Neuronal stem cell (in vitro differentiated cells): ENCODE data around the gene GATA3.

Source experiments
- DNase-seq: peaks from one replicate; pipeline ENCODE4 v3.0.0-alpha.2; 2013; ENCODE audit warnings: low spot score
- H2AFZ ChIP-seq: one replicate; pipeline ENCODE4 v1.6.1; 2013; ENCODE audit warnings: mild to moderate bottlenecking, low read length, inconsistent platforms
- H2AK5ac ChIP-seq: 2 replicates; pipeline ENCODE4 v1.6.1; 2013; ENCODE audit warnings: low read depth, mild to moderate bottlenecking, inconsistent platforms, low read length, moderate library complexity, mixed read lengths
- H2BK120ac ChIP-seq: 2 replicates; pipeline ENCODE4 v1.6.1; 2013; ENCODE audit warnings: low read depth, mild to moderate bottlenecking, inconsistent platforms, low read length, moderate library complexity, mixed read lengths
- H2BK12ac ChIP-seq: one replicate; pipeline ENCODE4 v1.6.1; 2013; ENCODE audit warnings: low read length, inconsistent platforms
- H2BK15ac ChIP-seq: 2 replicates; pipeline ENCODE4 v1.6.1; 2013; ENCODE audit warnings: mild to moderate bottlenecking, low read length, inconsistent platforms, mixed read lengths
- H2BK5ac ChIP-seq: one replicate; pipeline ENCODE4 v1.6.1; 2013; ENCODE audit warnings: inconsistent platforms, mild to moderate bottlenecking, low read length, moderate library complexity
- H3K14ac ChIP-seq: one replicate; pipeline ENCODE4 v1.6.1; 2013; ENCODE audit warnings: low read length, inconsistent platforms
- H3K18ac ChIP-seq: 2 replicates; pipeline ENCODE4 v1.6.1; 2013; ENCODE audit warnings: low read length, inconsistent platforms
- H3K23ac ChIP-seq: 2 replicates; pipeline ENCODE4 v1.6.1; 2013; ENCODE audit warnings: low read depth, mild to moderate bottlenecking, mixed read lengths, low read length, inconsistent platforms; ENCODE audit not compliant: poor library complexity
- H3K27ac ChIP-seq: replicated peaks from 3 replicates; pipeline ENCODE4 v1.5.1; 2013; ENCODE audit warnings: low read length, inconsistent platforms
- H3K27me3 ChIP-seq, 3 experiments: 2 replicates each; pipeline ENCODE4 v1.6.1; 2013; ENCODE audit warnings: low read length in 3 of 3, mild to moderate bottlenecking in 2 of 3, inconsistent platforms in 1 of 3, low read depth in 1 of 3, mixed read lengths in 1 of 3, moderate library complexity in 1 of 3; ENCODE audit not compliant: control insufficient read depth in 3 of 3, insufficient read depth in 3 of 3
- H3K36me3 ChIP-seq, 2 donors: replicated peaks in 1 of 2; 2 replicates each; pipeline ENCODE4 v1.6.1; 2013; ENCODE audit warnings: low read length in 2 of 2; ENCODE audit not compliant: control insufficient read depth in 2 of 2, insufficient read depth in 2 of 2
- H3K4ac ChIP-seq: 2 replicates; pipeline ENCODE4 v1.6.1; 2013; ENCODE audit warnings: inconsistent platforms, mild to moderate bottlenecking, low read length, moderate library complexity
- H3K4me1 ChIP-seq, 2 donors: 1 replicate in 1 of 2; 2 replicates in 1 of 2; pipeline ENCODE4 v1.6.1; 2013; ENCODE audit warnings: low read length in 2 of 2, low read depth in 1 of 2; ENCODE audit not compliant: control insufficient read depth in 2 of 2, insufficient read depth in 1 of 2
- H3K4me2 ChIP-seq: one replicate; pipeline ENCODE4 v1.6.1; 2013; ENCODE audit warnings: mild to moderate bottlenecking, low read length, inconsistent platforms; ENCODE audit not compliant: insufficient read depth, poor library complexity, severe bottlenecking
- H3K4me3 ChIP-seq, 2 donors: 2 replicates each; pipeline ENCODE4 v1.5.1; 2013; ENCODE audit warnings: low read length in 2 of 2, mild to moderate bottlenecking in 2 of 2, inconsistent platforms in 1 of 2, moderate library complexity in 1 of 2
- H3K79me1 ChIP-seq: one replicate; pipeline ENCODE4 v1.6.1; 2013; ENCODE audit warnings: low read depth, mild to moderate bottlenecking, inconsistent platforms, low read length, moderate library complexity
- H3K9ac ChIP-seq: one replicate; pipeline ENCODE4 v1.6.1; 2013; ENCODE audit warnings: mild to moderate bottlenecking, low read depth, low read length, inconsistent platforms; ENCODE audit not compliant: poor library complexity
- H3K9me3 ChIP-seq, 2 donors: replicated peaks in 1 of 2; 2 replicates each; pipeline versions ENCODE3 to v1.6.1; 2013; ENCODE audit warnings: low read length in 2 of 2, mild to moderate bottlenecking in 2 of 2, inconsistent platforms in 1 of 2, low read depth in 1 of 2, mixed read lengths in 1 of 2, moderate library complexity in 1 of 2; ENCODE audit not compliant: control insufficient read depth in 2 of 2, insufficient read depth in 1 of 2
- H4K8ac ChIP-seq: one replicate; pipeline ENCODE4 v1.6.1; 2013; ENCODE audit warnings: low read depth, mild to moderate bottlenecking, inconsistent platforms, low read length, moderate library complexity
- H4K91ac ChIP-seq: one replicate; pipeline ENCODE4 v1.6.1; 2013; ENCODE audit warnings: low read length, low read depth, mild to moderate bottlenecking, inconsistent platforms; ENCODE audit not compliant: poor library complexity
- WGBS, 2 donors: extraction: QIAGEN DNeasy Blood & Tissue Kit; methylation state at CpG; one replicate each; pipeline ENCODE4 v1.1.7; 2013; ENCODE audit warnings: missing lambda C conversion rate in 2 of 2, mixed read lengths in 1 of 2; ENCODE audit not compliant: insufficient read length in 2 of 2, insufficient replicate concordance in 1 of 2; ENCODE audit errors: extremely low coverage in 2 of 2; 5-methylcytosine and 5-hydroxymethylcytosine counted together

GATA3 gene

GRCh38 chr10:8035641-8036470, 18.6 kb upstream of the GATA3 start:
- H3K9ac ChIP-seq: no peak overlapping the region
- H3K4me1 ChIP-seq: peaks cover 5 to 10% of the 10 kb centered on the region in 2 donors
- H3K79me1 ChIP-seq: no peaks in the 10 kb centered on the region
- H2AFZ ChIP-seq: peak overlapping the region; percentile 81
- H2BK5ac ChIP-seq: no peak overlapping the region
- peak; percentile 17 for DNase-seq
- peaks cover 38 to 99% (median 85%) of the 10 kb centered on the region in 3 experiments for H3K27me3 ChIP-seq
- no peak overlapping the region for H2BK120ac ChIP-seq
- no peak overlapping the region for H3K14ac ChIP-seq
- no CpG with 5 or more reads among the region's 47 CpGs for WGBS, 2 donors
- no peak overlapping the region for H2BK12ac ChIP-seq
- H3K36me3 ChIP-seq: no peaks in the 10 kb centered on the region
- H3K4me3 ChIP-seq: no peak overlapping the region
- peak overlapping the region; percentile 84 for H3K18ac ChIP-seq
- no peak overlapping the region for H3K27ac ChIP-seq
- H4K8ac ChIP-seq: no peak overlapping the region
- no peak overlapping the region for H4K91ac ChIP-seq
- no peaks in the 10 kb centered on the region for H3K9me3 ChIP-seq
- H3K4me2 ChIP-seq: no peak overlapping the region
- peak overlapping the region; percentile 80 for H2AK5ac ChIP-seq
- H2BK15ac ChIP-seq: no peak overlapping the region
- no peak overlapping the region for H3K23ac ChIP-seq
- no peak overlapping the region for H3K4ac ChIP-seq

- H3K18ac ChIP-seq: no peak overlapping the region
- H2BK120ac ChIP-seq: no peak overlapping the region
- H3K9me3 ChIP-seq: no peaks in the 10 kb centered on the region
- H3K14ac ChIP-seq: no peak overlapping the region
- H2BK15ac ChIP-seq: no peak overlapping the region
- no peak overlapping the region for H2BK12ac ChIP-seq
- H3K4me3 ChIP-seq: no peak overlapping the region
- H4K8ac ChIP-seq: no peak overlapping the region
- no peaks in the 10 kb centered on the region for H3K36me3 ChIP-seq
- H3K27ac ChIP-seq: no peak overlapping the region
- no peak overlapping the region for H2AK5ac ChIP-seq
- no peak overlapping the region for H2BK5ac ChIP-seq
- no peak overlapping the region for H4K91ac ChIP-seq
- peaks cover 42 to 99% (median 90%) of the 10 kb centered on the region in 3 experiments for H3K27me3 ChIP-seq
- H3K4ac ChIP-seq: no peak overlapping the region
- H2AFZ ChIP-seq: no peak overlapping the region
- H3K79me1 ChIP-seq: no peaks in the 10 kb centered on the region
- DNase-seq: no peak
- no peak overlapping the region for H3K23ac ChIP-seq
- no CpG with 5 or more reads among the region's 18 CpGs for WGBS, 2 donors
- no peak overlapping the region for H3K9ac ChIP-seq
- no peak overlapping the region for H3K4me2 ChIP-seq
- peaks cover 5 to 10% of the 10 kb centered on the region in 2 donors for H3K4me1 ChIP-seq
Measured at GRCh38 chr10:8036506-8037198, 17.8 kb upstream of the GATA3 start.

GRCh38 chr10:8037199-8037801, 17.2 kb upstream of the GATA3 start:
- Histone ChIP-seq H3K4ac (no peak overlapping the region), H4K8ac (no peak overlapping the region), H3K18ac (no peak overlapping the region), H3K79me1 (no peaks in the 10 kb centered on the region), H3K36me3 (no peaks in the 10 kb centered on the region), H2BK15ac (no peak overlapping the region), H3K27ac (no peak overlapping the region), H2AK5ac (no peak overlapping the region), H3K14ac (no peak overlapping the region), H2AFZ (no peak overlapping the region), H3K27me3 (peaks cover 47 to 99% (median 95%) of the 10 kb centered on the region in 3 experiments), H3K9ac (no peak overlapping the region), H4K91ac (no peak overlapping the region), H3K23ac (no peak overlapping the region), H2BK120ac (no peak overlapping the region), H3K4me1 (peaks cover 5 to 10% of the 10 kb centered on the region in 2 donors), H2BK5ac (no peak overlapping the region), H2BK12ac (no peak overlapping the region), H3K9me3 (no peaks in the 10 kb centered on the region), H3K4me2 (no peak overlapping the region), H3K4me3 (no peak overlapping the region)
- WGBS, 2 donors: no CpG with 5 or more reads among the region's 32 CpGs
- peak; percentile 14 for DNase-seq
